Lower leg skin (tissue), 4 donors: ENCODE results near the gene GPR34. TPM values are rescaled to one million over a fixed set of nuclear protein-coding genes. Genes with fewer than 3 reads are reported as not detected.

Source experiments
- DNase-seq, 2 donors: peaks; one replicate each; pipeline ENCODE4 v3.0.0-alpha.2; 2019; ENCODE audit warnings: low spot score in 2 of 2
- H3K4me3 ChIP-seq: fragments of 200-600 bp; sonication (generic); 2 replicates; pipeline ENCODE4 v1.5.1; 2017; ENCODE audit warnings: mild to moderate bottlenecking, low read depth; ENCODE audit not compliant: poor library complexity, severe bottlenecking
- CTCF ChIP-seq, 3 donors: fragments of 450-650 bp; IDR thresholded peaks; one replicate each; pipeline ENCODE4 v1.5.1; 2016; ENCODE audit warnings: antibody characterized with exemption in 3 of 3, mild to moderate bottlenecking in 3 of 3, moderate library complexity in 2 of 3
- POLR2A ChIP-seq, 2 donors: fragments of 450-650 bp; IDR thresholded peaks; one replicate each; pipeline ENCODE4 v1.6.1; 2016 to 2017; ENCODE audit warnings: antibody characterized with exemption in 2 of 2, mild to moderate bottlenecking in 1 of 2, moderate library complexity in 1 of 2
- WGBS, 2 donors: methylation state at CpG; one replicate each; pipeline ENCODE4 v1.1.5; 2018; 5-methylcytosine and 5-hydroxymethylcytosine counted together
- intact Hi-C: fragments of 100-400 bp; cut with DNase I; formaldehyde crosslinking; loops from one replicate; pipeline ENCODE4 v1.15.0; 2023; ENCODE audit warnings: low total_unique reads
- total RNA-seq, 4 donors: library from RNA; depleted of rRNA; stranded (reverse); fragments of >200 nt; gene quantifications; one replicate each; pipeline ENCODE4 v1.1.0, GENCODE V29; 2016

Gene GPR34
- total RNA-seq, 4 donors from 2014 or later, result 1.4 to 4.1 (median 1.9) TPM

GRCh38 chrX:41686788-41687187, 2.0 kb upstream of the GPR34 start:
- intact Hi-C loops, result no loop called here
- TF ChIP-seq CTCF (IDR thresholded peaks at IDR 0.05), result no peak
- TF ChIP-seq POLR2A (IDR thresholded peaks at IDR 0.05), result no peak
- 71 to 76% methylated on average over 4 of the region's 4 CpGs for WGBS, 2 donors
- H3K4me3 ChIP-seq, result no peak overlapping the region
- DNase-seq, result no peak

GRCh38 chrX:41688156-41688555, 617 bp upstream of the GPR34 start:
- intact Hi-C loops, result no loop called here
- no peak for TF ChIP-seq POLR2A (IDR thresholded peaks at IDR 0.05)
- no peak for TF ChIP-seq CTCF (IDR thresholded peaks at IDR 0.05)
- DNase-seq, result no peak
- WGBS, 2 donors, result 78 to 79% methylated on average over 2 of the region's 2 CpGs
- no peak overlapping the region for H3K4me3 ChIP-seq

GRCh38 chrX:41689711-41690110, 938 bp downstream of the GPR34 start:
- intact Hi-C loops, result no loop called here
- TF ChIP-seq CTCF (IDR thresholded peaks at IDR 0.05) (no peak), POLR2A (IDR thresholded peaks at IDR 0.05) (no peak)
- WGBS, 2 donors, result 77 to 78% methylated on average over 3 of the region's 3 CpGs
- DNase-seq, result no peak
- H3K4me3 ChIP-seq, result no peak overlapping the region

GRCh38 chrX:41692162-41692749, 3.5 kb downstream of the GPR34 start:
- 72 to 83% methylated on average over 1 of the region's 1 CpG for WGBS, 2 donors
- intact Hi-C loops, result no loop called here
- no peak for DNase-seq
- TF ChIP-seq CTCF (IDR thresholded peaks at IDR 0.05), result no peak
- no peak for TF ChIP-seq POLR2A (IDR thresholded peaks at IDR 0.05)
- H3K4me3 ChIP-seq, result no peak overlapping the region

DNA sequence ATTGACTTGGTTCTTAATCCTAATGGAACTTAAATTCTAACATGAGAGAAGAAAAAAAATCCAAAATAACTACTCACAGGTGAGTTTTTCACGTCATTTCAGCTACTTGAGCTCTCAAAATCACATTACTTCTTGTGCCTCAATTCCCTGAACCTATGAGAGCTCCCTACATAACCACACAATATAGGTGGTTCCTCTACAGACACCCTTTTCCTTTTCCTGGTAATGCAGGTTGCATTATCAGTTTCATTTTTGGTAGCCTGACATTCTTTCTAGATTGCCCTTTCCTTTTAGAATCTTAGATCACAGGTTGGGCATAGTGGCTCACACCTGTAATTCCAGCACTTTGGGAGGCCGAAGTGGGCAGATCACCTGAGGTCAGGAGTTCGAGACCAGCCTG, 4.3 kb downstream of the GPR34 start:
- WGBS, 2 donors, result 75 to 100% methylated on average over 3 of the region's 3 CpGs
- no peak for DNase-seq
- no peak overlapping the region for H3K4me3 ChIP-seq
- intact Hi-C loops, result no loop called here
- TF ChIP-seq CTCF (IDR thresholded peaks at IDR 0.05) (no peak), POLR2A (IDR thresholded peaks at IDR 0.05) (no peak)

DNA sequence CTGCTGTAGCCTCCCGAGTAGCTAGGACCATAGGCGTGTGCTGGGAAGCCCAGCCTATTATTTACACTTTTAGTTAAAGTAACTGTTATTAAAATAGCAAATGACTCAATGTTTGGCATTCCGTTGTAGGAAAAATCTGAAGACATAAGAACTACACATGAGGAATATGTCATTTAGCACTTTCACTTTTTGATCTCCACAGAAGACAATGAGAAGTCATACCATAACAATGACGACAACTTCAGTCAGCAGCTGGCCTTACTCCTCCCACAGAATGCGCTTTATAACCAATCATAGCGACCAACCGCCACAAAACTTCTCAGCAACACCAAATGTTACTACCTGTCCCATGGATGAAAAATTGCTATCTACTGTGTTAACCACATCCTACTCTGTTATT, 6.7 kb downstream of the GPR34 start:
- H3K4me3 ChIP-seq, result no peak overlapping the region
- intact Hi-C loops, result no loop called here
- DNase-seq, result no peak
- no peak for TF ChIP-seq POLR2A (IDR thresholded peaks at IDR 0.05)
- no peak for TF ChIP-seq CTCF (IDR thresholded peaks at IDR 0.05)
- 68 to 80% methylated on average over 7 of the region's 7 CpGs for WGBS, 2 donors
